ENCODE data around the gene TRPV4.

- TF ChIP-seq CTCF (IDR thresholded peaks at IDR 0.05) (no peak), POLR2A (IDR thresholded peaks at IDR 0.05) (no peak)
These were observed 71.0 kb downstream of the TRPV4 start for GRCh38 chr12:109762071-109762672.

All from body of pancreas (tissue), 4 donors.